ENCODE results near the gene IPCEF1.

Gene IPCEF1

GRCh38 chr6:154356690-154357089, at the start of gene IPCEF1:
Gene IPCEF1, minus strand, starts transcription at chr6:154356803. Its CDS starts 90,856 bp downstream, at chr6:154265947.
- DNase-seq = no peak

- no peak for DNase-seq
These were observed 49.7 kb upstream of the IPCEF1 start for GRCh38 chr6:154406301-154406700.

- no peak for DNase-seq
These were observed 48.3 kb upstream of the IPCEF1 start for GRCh38 chr6:154404791-154405400.

- no peak for DNase-seq
These were observed 47.2 kb upstream of the IPCEF1 start for GRCh38 chr6:154403788-154404187.

GRCh38 chr6:154402081-154402780, 45.6 kb upstream of the IPCEF1 start:
- DNase-seq = no peak

GRCh38 chr6:154399097-154399496, 42.5 kb upstream of the IPCEF1 start:
- DNase-seq = no peak

- DNase-seq = no peak
These were observed 41.0 kb upstream of the IPCEF1 start for GRCh38 chr6:154397491-154398195.

GRCh38 chr6:154395878-154396277, 39.3 kb upstream of the IPCEF1 start:
- DNase-seq = no peak

GRCh38 chr6:154395316-154395715, 38.7 kb upstream of the IPCEF1 start:
- no peak for DNase-seq

- DNase-seq = no peak
These were observed 38.0 kb upstream of the IPCEF1 start for GRCh38 chr6:154394571-154394970.

- no peak for DNase-seq
These were observed 33.4 kb upstream of the IPCEF1 start for GRCh38 chr6:154390034-154390433.

GRCh38 chr6:154388803-154389202, 32.2 kb upstream of the IPCEF1 start:
- DNase-seq = no peak

GRCh38 chr6:154386848-154387717, 30.5 kb upstream of the IPCEF1 start:
- peak in 1 of 2 experiments; percentile 55 for DNase-seq

- DNase-seq = no peak
These were observed 27.6 kb upstream of the IPCEF1 start for GRCh38 chr6:154384191-154384590.

- DNase-seq = no peak
These were observed 26.7 kb upstream of the IPCEF1 start for GRCh38 chr6:154383273-154383672.

- DNase-seq = no peak
These were observed 26.1 kb upstream of the IPCEF1 start for GRCh38 chr6:154382740-154383139.

GRCh38 chr6:154381548-154381947, 24.9 kb upstream of the IPCEF1 start:
- no peak for DNase-seq

- no peak for DNase-seq
These were observed 24.1 kb upstream of the IPCEF1 start for GRCh38 chr6:154380741-154381140.

- DNase-seq = no peak
These were observed 23.0 kb upstream of the IPCEF1 start for GRCh38 chr6:154379585-154379984.

GRCh38 chr6:154378518-154378917, 21.9 kb upstream of the IPCEF1 start:
- no peak for DNase-seq

- no peak for DNase-seq
These were observed 21.1 kb upstream of the IPCEF1 start for GRCh38 chr6:154377726-154378125.

- DNase-seq = no peak
These were observed 17.4 kb upstream of the IPCEF1 start for GRCh38 chr6:154373971-154374370.

GRCh38 chr6:154371281-154371680, 14.7 kb upstream of the IPCEF1 start:
- no peak for DNase-seq
